WTC11 (cell line): ENCODE results near the gene NDUFS5. TPM values are rescaled to one million over a fixed set of nuclear protein-coding genes. Genes with fewer than 3 reads are reported as not detected.

Experiments
- ATAC-seq: fragments of 200-7000 bp; cut with Tn5 transposase; 2 replicates; pipeline ENCODE4 v1.10.0; 2021; ENCODE audit warnings: mild to moderate bottlenecking, moderate library complexity
- CTCF ChIA-PET: fragments of 300-600 bp; sonication (Branson Sonifier 250); formaldehyde crosslinking; loops from one replicate; lab custom pipeline; 2021; ENCODE audit warnings: antibody characterized with exemption; lab: Charles Lee
- POLR2A ChIA-PET: fragments of 350-600 bp; sonication (Branson Sonifier 250); formaldehyde crosslinking; loops from one replicate; lab custom pipeline; 2021; ENCODE audit warnings: antibody characterized with exemption; lab: Charles Lee
- DNase-seq: peaks from one replicate; pipeline ENCODE4 v3.0.0; 2021; ENCODE audit warnings: low spot score
- H3K27ac Mint-ChIP-seq: 2 replicates; pipeline ENCODE4 v1.8.0; 2021; ENCODE audit warnings: mixed read lengths
- H3K27me3 Mint-ChIP-seq: 2 replicates; pipeline ENCODE4 v1.8.0; 2021; ENCODE audit warnings: low read depth, mild to moderate bottlenecking, moderate library complexity, mixed read lengths
- H3K36me3 Mint-ChIP-seq: 2 replicates; pipeline ENCODE4 v1.8.0; 2021; ENCODE audit warnings: mixed read lengths
- H3K4me1 Mint-ChIP-seq: 2 replicates; pipeline ENCODE4 v1.8.0; 2022; ENCODE audit warnings: mixed read lengths
- H3K4me3 Mint-ChIP-seq: 2 replicates; pipeline ENCODE4 v1.8.0; 2021; ENCODE audit warnings: mild to moderate bottlenecking, moderate library complexity, mixed read lengths
- H3K9me3 Mint-ChIP-seq: 2 replicates; pipeline ENCODE4 v1.8.0; 2021; ENCODE audit warnings: mixed read lengths
- AR ChIP-seq: fragments of 250-450 bp; sonication (Bioruptor Pico); IDR thresholded peaks from 2 replicates; pipeline ENCODE4 v1.9.0; 2021; ENCODE audit warnings: mild to moderate bottlenecking
- CREB1 ChIP-seq: sonication (generic); formaldehyde crosslinking; IDR thresholded peaks from 2 replicates; pipeline ENCODE4 v1.8.0; 2023; ENCODE audit warnings: mild to moderate bottlenecking, missing genetic modification reagents
- EMX1 ChIP-seq: fragments of 250-450 bp; sonication (Bioruptor Pico); IDR thresholded peaks from 2 replicates; pipeline ENCODE4 v1.8.0; 2021; ENCODE audit warnings: mild to moderate bottlenecking
- FOXP1 ChIP-seq: sonication (generic); formaldehyde crosslinking; IDR thresholded peaks from 2 replicates; pipeline ENCODE4 v1.8.0; 2022; ENCODE audit warnings: missing genetic modification reagents, mild to moderate bottlenecking, moderate library complexity, borderline replicate concordance
- FOXP4 ChIP-seq: sonication (generic); formaldehyde crosslinking; IDR thresholded peaks from 2 replicates; pipeline ENCODE4 v1.8.0; 2022; ENCODE audit warnings: mild to moderate bottlenecking, missing genetic modification reagents
- IRF1 ChIP-seq: sonication (generic); formaldehyde crosslinking; IDR thresholded peaks from 2 replicates; pipeline ENCODE4 v1.8.0; 2023; ENCODE audit warnings: missing genetic modification reagents
- KAT7 ChIP-seq: sonication (generic); formaldehyde crosslinking; IDR thresholded peaks from 2 replicates; pipeline ENCODE4 v1.8.1; 2023; ENCODE audit warnings: missing genetic modification reagents, mild to moderate bottlenecking, borderline replicate concordance
- MLX ChIP-seq: sonication (generic); formaldehyde crosslinking; IDR thresholded peaks from 2 replicates; pipeline ENCODE4 v1.8.1; 2023; ENCODE audit warnings: mild to moderate bottlenecking, missing genetic modification reagents, moderate library complexity
- MYBL2 ChIP-seq: sonication (generic); formaldehyde crosslinking; IDR thresholded peaks from 2 replicates; pipeline ENCODE4 v1.8.1; 2023; ENCODE audit warnings: mild to moderate bottlenecking, moderate library complexity, missing genetic modification reagents
- OVOL2 ChIP-seq: fragments of 250-450 bp; sonication (Bioruptor Pico); IDR thresholded peaks from 2 replicates; pipeline ENCODE4 v1.9.0; 2021; ENCODE audit warnings: mild to moderate bottlenecking, borderline replicate concordance
- PRDM15 ChIP-seq: sonication (generic); formaldehyde crosslinking; IDR thresholded peaks from 2 replicates; pipeline ENCODE4 v1.8.0; 2022; ENCODE audit warnings: missing genetic modification reagents
- PRRX2 ChIP-seq: fragments of 250-450 bp; sonication (Bioruptor Pico); IDR thresholded peaks from 2 replicates; pipeline ENCODE4 v1.8.0; 2021; ENCODE audit warnings: mild to moderate bottlenecking
- TEAD1 ChIP-seq: sonication (generic); formaldehyde crosslinking; IDR thresholded peaks from 2 replicates; pipeline ENCODE4 v1.8.0; 2022; ENCODE audit warnings: mild to moderate bottlenecking, missing genetic modification reagents
- ZBTB43 ChIP-seq: sonication (generic); formaldehyde crosslinking; IDR thresholded peaks from 2 replicates; pipeline ENCODE4 v1.8.1; 2023; ENCODE audit warnings: mild to moderate bottlenecking, missing genetic modification reagents
- ZNF317 ChIP-seq: sonication (generic); formaldehyde crosslinking; IDR thresholded peaks from 2 replicates; pipeline ENCODE4 v1.8.1; 2023; ENCODE audit warnings: low read depth, mild to moderate bottlenecking, moderate library complexity, missing genetic modification reagents, borderline replicate concordance
- ZNF423 ChIP-seq: fragments of 250-450 bp; sonication (Bioruptor Pico); IDR thresholded peaks from 2 replicates; pipeline ENCODE4 v2.1.2; 2022; ENCODE audit warnings: mild to moderate bottlenecking, moderate library complexity
- ZNF671 ChIP-seq: fragments of 250-450 bp; sonication (Bioruptor Pico); IDR thresholded peaks from 2 replicates; pipeline ENCODE4 v1.8.0; 2021; ENCODE audit warnings: mild to moderate bottlenecking
- total RNA-seq: library from RNA; stranded (reverse); gene quantifications from 3 replicates; pipeline ENCODE4 v1.2.3, GENCODE V29; 2021

Gene NDUFS5
- total RNA-seq, 1 experiment from 2014 or later, result 402 TPM

GRCh38 chr1:39034114-39034654 lies 8.0 kb downstream of the NDUFS5 start (continued):
- TF ChIP-seq CREB1 (no peak), MLX (CRISPR knock-in tag) (no peak), EMX1 (CRISPR knock-in tag) (no peak), AR (CRISPR knock-in tag) (no peak), PRDM15 (CRISPR knock-in tag) (no peak)
- TF ChIP-seq, all 79 proteins: peak for 0

GRCh38 chr1:39036678-39037077 lies 10.5 kb downstream of the NDUFS5 start:
- H3K36me3 Mint-ChIP-seq, result peaks cover 52% of the 10 kb centered on the region
- CTCF ChIA-PET, result no interaction called here
- TF ChIP-seq ZBTB43 (CRISPR knock-in tag) (no peak), MLX (CRISPR knock-in tag) (no peak), PRRX2 (CRISPR knock-in tag) (no peak), KAT7 (CRISPR knock-in tag) (no peak), ZNF671 (CRISPR knock-in tag) (no peak), TEAD1 (CRISPR knock-in tag) (no peak), ZNF317 (CRISPR knock-in tag) (no peak)
- POLR2A ChIA-PET, result no interaction called here
- no peaks in the 10 kb centered on the region for H3K4me1 Mint-ChIP-seq
- H3K27me3 Mint-ChIP-seq, result no peaks in the 10 kb centered on the region
- no peak overlapping the region for H3K27ac Mint-ChIP-seq
- no peaks in the 10 kb centered on the region for H3K9me3 Mint-ChIP-seq
- ATAC-seq (no peak), DNase-seq (no peak)
- no peak overlapping the region for H3K4me3 Mint-ChIP-seq

- ChIA-PET CTCF (no interaction called here), POLR2A (no interaction called here)
- no peak overlapping the region; the same call in 1 of the 2 replicates for H3K27ac Mint-ChIP-seq
- H3K4me1 Mint-ChIP-seq, result peaks cover 8% of the 10 kb centered on the region
- DNase-seq (no peak), ATAC-seq (no peak)
- no peaks in the 10 kb centered on the region for H3K27me3 Mint-ChIP-seq
- peaks cover 20% of the 10 kb centered on the region; the same call in 1 of the 2 replicates for H3K36me3 Mint-ChIP-seq
- no peak overlapping the region for H3K4me3 Mint-ChIP-seq
- H3K9me3 Mint-ChIP-seq, result no peaks in the 10 kb centered on the region
- TF ChIP-seq ZNF423 (CRISPR knock-in tag) (no peak), IRF1 (no peak), MYBL2 (CRISPR knock-in tag) (no peak), OVOL2 (CRISPR knock-in tag) (no peak), PRDM15 (CRISPR knock-in tag) (no peak), FOXP1 (CRISPR knock-in tag) (no peak), FOXP4 (CRISPR knock-in tag) (no peak)
These were observed 17.4 kb downstream of the NDUFS5 start for GRCh38 chr1:39043513-39043912.
